HG03442 (cell line): Measurements from ENCODE around the gene CBLIF.
"Not testable (repeated sequence)": the region's sequence is repeated elsewhere in the genome, so short reads cannot be mapped to it uniquely, and the experiment has no call there.

Experiments
- ATAC-seq: cut with Tn5 transposase; IDR thresholded peaks from one replicate; pipeline ENCODE4 v1.9.1; 2021; ENCODE audit warnings: mild to moderate bottlenecking, moderate library complexity; ENCODE audit not compliant: unreplicated experiment

The CBLIF gene

DNA sequence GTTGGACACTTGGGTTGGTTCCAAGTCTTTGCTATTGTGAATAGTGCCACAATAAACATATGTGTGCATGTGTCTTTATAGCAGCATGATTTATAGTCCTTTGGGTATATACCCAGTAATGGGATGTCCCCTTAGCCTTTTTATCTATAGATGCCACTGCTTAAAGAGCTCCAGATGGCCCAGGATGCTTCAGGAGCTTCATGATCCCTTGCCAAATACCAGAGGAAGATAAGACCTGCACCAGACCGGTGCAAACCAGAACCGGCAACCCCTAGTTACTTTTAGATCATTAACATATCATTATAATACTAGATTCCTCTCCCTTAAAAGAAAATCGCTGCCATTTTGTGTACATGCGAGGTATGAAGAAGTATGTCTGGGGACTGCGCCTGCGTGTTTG, 3.1 kb upstream of the CBLIF start:
- not testable (repeated sequence) for ATAC-seq

DNA sequence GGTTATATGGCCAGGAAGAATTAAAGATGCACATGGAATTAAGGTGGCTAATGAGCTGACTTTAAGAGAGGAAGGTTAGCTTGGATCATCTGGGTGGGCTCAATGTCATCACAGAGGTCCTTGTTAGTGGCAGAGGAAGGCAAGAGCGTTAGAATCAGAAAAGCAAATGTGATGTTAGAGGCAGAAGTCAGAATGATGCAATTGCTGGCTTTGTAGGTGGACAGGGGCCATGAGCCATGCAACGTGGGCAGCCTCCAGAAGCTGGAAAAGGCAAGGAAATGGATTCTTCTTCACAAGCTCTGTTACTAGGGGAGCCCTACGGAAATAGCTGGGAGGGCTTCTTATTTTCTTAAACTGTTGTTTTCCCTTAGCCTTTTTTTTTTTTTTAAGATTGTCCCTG, 2.3 kb upstream of the CBLIF start:
- no peak for ATAC-seq

DNA sequence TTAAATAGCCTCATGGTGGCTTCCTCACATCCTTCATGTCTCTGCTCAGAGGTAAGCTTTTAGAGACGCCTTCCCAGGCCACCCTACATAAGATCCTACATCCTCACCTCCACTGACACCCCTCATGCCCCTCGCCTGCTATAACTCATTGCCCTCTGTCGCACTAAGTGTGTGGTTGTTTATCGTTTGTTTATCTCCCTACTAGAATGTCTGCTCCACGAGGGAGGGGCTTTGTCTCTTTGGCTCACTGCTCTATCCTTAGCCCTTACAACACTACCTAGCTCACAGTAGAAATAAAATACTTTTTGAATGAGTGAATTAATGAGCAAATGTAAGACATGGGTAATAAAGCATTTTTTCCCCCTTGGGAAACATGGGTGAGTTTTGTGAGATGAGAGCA, 1.3 kb upstream of the CBLIF start:
- ATAC-seq, result no peak

DNA sequence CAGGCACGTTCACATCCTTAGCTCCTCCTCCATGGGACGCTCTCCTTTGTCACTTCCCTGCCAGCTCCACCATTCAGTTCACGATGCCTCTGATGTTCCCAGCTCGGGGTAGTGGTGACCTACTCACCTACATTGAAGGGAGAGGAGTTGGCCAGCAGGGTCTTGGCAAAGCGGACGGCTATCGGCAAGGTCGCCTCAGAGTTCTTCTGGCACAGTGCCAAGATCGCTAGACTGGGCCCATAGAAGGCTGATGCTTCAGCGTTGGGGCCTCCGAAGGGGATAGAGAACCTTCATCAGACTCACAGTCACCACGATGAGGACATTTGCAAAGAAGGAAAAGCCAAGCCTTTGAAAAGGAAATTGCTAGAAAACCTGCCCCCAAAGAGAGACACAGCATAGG, 3.0 kb downstream of the CBLIF start:
- no peak for ATAC-seq

DNA sequence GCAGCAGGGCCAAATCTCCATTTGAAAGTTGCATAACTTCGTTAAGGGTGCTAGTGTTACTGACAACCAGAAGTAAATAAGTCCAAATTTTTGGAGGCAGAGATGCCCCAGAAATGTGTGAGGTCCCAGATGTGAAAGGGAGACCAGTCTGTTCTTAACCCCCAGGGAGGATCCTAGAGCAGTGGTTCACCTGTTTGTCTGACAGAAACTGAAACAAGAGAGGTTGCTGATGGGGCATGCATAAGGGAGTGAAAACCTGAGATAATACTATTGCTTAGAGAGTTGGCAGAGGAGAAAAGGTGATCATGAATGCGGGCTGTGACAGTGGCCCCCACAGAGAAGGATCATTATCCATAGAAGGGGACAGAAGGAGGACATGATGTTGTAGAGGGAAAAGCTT, 3.8 kb downstream of the CBLIF start:
- ATAC-seq, result no peak

DNA sequence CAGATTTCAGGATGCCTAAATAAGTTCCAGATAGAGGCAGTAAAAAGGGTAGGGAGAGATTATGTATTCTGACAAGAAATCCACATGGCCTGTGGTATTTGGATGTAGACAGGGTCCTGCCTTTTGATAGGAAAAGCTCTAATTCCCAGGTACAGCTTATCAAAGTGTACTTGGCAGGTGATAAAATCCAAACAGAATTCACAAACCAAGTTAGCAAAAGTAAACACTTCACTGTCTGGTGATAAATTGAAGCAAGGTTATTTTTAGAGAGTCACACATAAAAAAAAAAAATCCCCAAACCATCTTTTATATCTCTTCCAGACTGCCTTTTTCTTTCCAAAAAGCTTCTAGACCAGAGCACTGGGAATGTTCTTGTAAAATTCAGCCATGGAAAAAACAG, 5.7 kb downstream of the CBLIF start:
- ATAC-seq, result no peak

DNA sequence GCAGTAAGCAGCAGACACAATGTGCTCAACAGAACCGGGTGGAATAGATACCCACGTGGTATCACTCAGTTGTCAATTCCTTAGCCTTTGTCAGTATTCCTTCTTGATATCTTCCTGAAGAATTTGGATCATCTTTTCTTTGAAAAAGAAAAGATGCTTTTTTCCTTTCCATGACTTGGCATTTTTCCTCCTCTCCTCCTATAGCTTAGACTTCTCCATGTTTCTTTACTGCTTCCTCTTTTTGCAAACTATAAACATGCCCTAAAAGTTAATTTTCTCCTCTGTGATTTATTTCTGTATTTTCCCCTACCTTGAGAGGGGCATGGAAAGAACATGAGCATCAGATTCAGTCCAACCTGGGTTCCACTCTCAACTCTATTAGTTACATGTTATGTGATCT, 11.7 kb downstream of the CBLIF start:
- no peak for ATAC-seq

DNA sequence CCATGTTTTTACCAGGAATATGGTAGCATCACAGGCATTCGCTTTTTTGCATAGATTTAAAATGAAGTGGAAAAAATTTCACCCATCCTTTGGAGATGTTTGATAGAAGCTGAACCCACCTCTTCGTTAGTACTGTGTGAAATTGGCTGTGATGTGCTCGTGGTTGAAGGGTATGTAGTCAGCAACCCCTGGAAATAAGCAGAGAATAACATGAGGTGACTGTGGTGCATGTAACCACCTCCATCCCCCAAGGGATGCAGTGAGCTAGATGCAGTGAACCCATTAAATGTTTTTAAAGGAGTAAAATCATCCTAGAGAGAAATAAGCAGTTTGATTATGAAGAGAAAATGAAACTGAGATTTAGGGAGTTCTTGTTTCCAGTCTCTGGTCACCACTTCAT, 15.9 kb downstream of the CBLIF start:
- ATAC-seq, result no peak

DNA sequence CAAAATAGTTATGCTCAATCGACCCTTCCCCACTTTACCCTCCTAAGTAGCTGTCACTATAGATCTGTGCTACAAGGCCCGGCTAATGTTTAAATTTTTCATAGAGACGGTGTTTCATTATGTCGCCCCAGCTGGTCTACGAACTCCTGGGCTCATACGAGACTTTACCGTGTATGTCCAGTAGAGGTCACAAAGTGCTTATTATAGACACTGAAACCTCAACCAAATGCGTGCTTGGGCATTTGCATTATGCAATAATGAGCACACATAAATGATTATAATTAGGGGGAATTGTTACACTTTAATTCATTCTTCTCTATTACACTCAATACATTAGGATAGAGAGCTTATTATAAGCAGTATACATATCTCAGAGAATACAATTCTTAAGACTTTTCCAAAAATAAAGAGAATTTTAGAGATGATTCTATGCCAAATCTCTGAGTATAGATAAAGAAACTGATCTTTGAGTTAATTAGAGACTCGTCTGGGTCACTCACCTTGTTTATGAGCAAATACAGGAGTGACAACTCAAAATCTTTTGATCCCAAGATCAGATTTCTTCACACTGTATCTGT, 22.2 kb downstream of the CBLIF start:
- ATAC-seq, result peak; percentile 83

DNA sequence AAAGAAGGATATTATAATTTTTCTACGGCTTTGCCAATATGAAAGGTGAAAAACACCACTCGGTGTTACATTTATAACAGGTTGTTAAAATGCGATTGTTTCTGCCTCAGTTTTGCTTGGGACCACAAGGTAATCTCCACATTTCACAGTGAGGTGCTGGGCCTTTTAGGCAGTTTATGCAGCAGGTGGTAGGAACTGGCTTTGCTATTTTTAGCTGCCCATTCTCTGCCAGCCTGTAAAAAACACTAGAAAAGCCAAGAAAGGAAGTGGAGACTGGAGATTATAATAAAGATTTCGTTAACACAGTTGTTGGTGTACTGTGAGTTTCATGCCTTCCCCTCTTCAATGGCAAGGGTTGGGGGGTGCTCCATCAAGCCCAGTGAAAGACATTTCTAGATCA, 26.7 kb downstream of the CBLIF start:
- ATAC-seq, result no peak

DNA sequence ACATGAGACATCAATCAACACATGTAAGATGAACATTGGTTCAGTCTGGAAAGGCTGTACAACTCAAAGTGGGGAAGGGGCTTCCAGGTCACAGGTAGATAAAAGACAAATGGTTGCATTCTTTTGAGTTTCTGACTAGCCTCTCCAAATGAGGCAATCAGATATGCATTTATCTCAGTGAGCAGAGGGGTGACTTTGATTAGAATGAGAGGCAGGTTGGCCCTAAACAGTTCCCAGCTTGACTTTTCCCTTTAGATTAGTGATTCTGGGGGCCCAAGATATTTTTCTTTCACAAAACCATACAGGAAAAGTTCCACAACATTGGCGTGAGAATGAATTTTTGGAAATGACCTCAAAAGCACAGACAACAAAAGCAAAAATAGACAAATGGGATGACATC, 28.9 kb downstream of the CBLIF start:
- not testable (repeated sequence) for ATAC-seq

DNA sequence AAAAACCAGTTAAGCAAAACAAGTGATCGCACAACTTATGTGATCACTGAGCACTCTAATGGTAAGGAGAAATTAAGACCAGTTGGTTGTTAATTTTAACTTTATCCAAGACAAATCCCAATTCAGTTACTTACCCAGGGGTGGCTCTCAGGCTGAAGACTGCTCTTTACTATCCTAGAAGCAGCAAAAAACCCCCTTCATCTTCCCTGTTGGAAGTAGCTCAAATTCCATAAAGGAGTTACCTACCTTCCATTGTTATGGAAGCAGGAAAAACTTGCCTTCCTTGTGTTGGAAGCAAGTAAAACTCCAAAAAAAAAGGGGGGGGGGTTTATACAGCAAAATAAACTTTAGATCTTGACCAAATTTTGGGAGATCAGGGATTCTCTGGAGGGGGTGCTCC, 29.5 kb downstream of the CBLIF start:
- no peak for ATAC-seq

DNA sequence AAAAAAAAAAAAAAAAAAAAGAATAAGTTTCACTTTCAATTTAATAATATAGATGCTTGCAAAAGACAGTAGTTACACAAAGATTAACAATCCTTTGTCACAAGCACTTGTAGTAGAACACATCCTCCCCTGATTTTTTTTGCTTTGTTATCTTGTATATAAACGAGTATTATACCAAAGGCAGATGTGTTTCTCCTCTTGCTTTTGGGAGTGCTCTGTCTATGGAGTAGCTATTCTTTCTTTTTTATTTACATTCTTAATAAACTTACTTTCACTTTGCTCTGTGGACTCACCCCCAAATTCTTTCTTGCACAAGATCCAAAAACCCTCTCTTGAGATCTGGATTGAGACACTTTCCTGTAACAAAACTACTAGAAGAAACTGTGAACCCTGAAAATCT, 31.3 kb downstream of the CBLIF start:
- ATAC-seq, result no peak

DNA sequence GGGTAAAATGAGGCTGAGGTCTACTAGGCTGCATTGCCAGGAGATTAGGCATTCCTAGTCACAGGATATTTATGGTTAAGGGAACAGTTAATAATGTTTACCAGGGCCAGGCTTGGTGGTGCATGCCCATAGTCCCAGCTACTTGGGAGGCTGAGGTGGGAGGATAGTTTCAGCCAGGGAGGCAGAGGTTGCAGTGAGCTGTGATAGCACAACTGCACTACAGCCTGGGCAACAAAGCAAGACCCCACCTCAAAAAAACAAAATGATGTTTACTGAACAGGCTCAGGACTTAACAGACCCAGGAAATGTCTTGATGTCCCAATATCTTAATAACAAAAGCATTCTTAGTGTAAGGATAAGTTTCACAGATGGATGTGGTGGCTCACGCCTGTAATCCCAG, 31.9 kb downstream of the CBLIF start:
- ATAC-seq, result no peak

DNA sequence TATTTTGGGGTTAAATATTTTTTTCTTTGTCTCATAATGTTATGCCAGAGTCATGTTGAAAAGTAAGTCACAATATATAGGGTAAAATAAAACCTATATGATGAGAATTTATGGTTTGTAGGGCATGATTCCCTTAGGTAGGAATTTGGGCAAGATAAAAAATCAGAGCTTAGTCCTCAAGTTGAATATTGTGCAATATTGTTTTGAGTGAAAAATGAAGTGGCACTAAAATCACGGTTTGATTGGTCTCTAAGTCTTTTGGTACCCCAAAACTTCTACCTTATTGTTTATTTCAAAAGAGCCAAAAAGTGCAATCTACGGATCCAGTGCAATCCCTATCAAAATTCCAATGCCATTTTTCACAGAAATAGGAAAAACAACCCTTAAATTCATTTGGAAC, 33.1 kb downstream of the CBLIF start:
- no peak for ATAC-seq

DNA sequence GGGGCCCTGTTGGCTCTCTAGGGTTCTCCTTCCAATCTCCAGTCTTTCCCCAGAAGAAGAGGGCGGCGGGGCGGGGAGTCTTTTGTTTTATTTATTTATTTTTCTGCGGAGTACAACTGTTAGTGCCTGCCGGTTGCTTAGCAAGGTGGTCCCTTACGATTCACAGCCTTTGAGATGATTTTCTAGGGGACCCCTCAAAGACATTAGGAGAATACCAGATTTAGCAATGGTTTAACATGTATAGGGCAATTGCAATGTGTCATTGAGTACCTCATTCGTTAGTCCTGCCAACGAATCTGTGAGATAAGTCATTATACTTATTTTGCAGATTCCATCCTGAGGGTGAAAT, 34.4 kb downstream of the CBLIF start:
- ATAC-seq, result peak; percentile 1

DNA sequence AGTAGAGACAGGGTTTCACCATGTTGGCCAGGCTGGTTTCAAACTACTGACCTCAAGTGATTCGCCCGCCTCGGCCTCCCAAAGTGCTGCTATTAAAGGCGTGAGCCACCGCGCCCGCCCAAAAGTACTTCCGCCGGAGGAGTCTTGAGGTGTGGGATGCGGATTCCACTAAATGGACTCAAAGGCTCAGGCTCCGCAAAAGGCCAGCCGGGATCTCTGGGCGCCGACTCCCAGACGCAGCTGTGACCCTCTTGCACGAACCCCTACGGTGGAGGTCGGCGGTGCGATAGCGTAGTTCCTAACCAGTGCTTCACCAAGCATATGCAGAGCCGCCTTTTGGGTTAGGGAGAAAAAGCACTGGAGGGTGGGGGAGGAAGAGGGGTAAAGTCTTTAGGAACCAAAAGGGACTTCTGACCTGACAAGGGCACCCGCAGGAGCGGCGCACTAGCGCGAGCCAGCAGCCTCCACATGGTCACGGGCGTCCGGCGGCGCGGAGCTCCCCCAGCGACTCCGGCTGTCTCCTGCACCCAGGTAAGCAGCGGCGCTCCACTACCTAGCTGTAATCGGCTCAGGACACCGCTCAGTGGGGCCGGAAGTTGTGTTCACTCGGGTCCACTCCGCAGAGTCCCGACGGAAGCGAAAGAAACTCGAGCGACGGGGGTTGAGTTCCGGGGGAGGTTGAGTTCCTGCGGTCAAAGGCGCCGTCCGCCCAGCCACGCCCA, 34.9 kb downstream of the CBLIF start, which contains the start of gene MRPL16:
Gene MRPL16, minus strand, starts transcription at position 590 of the 722 bp plus-strand sequence. Its CDS starts 120 bp downstream, at position 470.
- ATAC-seq, result peak; percentile 97

DNA sequence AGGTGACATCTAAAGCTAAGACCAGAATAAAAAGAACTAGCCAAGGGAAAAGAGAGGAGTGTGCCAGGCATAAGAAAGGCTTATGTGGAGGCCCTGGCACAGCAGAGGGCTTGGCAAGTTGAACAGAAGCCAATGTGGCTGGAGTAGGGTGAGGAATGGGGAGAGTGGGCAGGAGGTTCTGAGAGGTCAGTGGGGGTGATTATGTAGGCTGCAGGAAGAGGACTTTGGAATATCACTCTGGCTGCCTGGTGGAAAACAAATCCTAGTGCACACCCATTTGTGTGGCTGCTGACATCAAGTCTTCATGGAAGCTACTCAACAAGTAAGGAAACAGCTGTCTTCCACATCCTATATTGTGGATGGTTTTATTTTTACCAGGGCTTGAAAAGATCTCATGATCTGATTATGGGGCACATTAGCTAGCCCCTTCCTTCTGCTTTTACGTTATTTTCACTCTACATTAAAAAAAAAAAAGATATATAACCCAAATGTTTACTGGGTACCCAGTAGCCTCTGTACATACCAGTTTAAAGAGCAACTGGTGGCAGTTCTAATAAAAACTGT, 38.2 kb downstream of the CBLIF start:
- no peak for ATAC-seq

DNA sequence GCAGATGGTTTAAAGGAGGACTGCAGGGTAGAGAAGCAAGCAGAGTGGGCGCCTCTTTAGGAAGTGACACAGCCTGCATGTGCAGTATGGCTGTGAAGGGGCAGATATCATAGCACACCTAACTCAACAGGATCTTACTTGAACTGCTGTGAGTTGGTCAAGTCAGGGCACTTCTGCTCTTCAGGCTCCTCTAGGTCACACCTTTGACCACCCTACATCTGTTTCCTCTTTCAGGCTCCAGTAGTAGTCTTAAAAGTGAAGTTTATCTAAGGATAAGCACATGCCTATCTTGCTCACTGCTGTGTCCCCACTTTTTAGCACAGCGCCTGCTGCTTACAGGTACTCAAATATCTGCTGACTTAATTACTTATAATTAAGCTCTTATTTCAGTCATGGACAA, 41.2 kb downstream of the CBLIF start:
- ATAC-seq, result no peak

DNA sequence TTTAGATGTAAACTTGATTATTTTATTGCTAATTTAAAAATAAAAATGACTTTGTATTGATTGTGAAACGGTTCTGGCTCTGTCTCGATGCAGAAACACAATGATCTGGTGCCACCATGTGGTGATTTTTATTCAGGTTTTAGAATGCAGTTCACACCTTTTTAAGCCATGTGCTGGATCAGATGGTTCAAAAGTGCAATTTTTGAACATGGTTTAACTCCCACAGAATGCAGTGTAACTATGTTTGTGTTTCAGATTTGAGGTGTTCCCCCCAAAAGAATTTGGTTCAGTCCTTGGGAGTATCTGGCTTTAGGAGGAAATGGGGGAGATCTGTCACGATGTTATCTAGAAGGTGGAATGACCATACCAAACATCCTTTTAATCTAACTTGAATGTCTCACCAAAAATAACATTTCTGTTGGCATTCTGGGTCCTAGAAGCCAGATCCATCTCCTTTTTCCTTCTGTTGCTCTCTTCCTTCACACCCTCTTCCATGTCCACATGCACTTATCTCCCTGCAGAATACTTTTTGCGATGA, 42.6 kb downstream of the CBLIF start:
- no peak for ATAC-seq

DNA sequence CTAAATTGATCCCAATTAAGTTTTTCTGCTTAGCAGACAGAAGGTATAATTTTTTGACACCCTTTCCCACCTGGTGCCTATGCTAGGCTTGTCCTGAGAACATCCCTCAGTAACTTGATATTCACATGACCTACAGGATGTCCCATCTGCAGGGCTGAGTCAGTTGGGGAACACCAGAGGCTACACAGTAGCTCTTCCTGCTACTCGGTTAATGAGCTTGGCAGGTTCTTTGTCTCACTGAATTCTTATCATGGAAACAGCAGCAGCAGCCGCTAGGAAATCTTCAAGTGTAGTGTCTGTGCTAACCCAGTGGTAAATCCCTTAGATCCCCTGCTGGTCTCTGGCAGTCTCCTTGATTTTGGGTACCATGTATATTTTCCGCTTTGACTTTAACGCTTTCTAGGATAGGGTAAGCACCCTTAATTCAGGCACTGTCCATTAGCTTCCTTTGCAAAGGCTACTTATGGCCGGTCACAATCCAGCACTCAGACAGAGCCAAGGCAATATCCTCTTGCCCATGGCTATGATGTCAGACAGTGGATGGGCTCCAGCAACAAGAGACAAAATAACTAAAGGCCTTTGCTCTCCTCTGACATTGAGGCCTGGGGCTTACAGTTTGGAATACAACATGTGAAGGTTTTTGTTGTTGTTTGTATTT, 43.2 kb downstream of the CBLIF start:
- no peak for ATAC-seq

DNA sequence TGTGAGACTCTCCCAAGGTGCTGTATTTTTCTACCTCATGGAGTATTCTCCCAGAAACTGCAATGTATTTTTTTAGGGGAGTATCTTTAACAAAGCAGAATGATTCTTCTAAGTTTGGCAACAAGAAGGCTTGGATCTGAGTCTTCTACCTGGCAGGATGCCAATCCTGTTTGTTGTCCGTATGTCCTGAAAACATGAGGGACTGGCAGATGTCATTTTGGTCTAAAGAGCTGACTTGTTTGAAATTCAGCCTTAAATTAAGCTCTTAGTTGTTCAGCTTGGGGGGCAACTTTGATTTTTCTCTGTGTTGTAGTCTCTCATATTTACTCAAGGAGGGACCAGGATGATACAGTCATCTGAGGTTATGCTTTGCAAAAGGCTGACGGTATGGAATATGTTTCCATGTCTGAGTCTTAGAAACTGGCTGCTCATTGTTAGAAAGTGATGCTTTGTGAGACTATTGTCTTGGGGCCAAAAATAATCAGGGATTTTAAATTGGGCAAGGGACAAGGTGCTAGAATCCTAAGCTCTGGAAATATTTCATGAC, 44.1 kb downstream of the CBLIF start:
- ATAC-seq, result no peak
